SK-N-SH treated with all-trans-retinoic acid at 6 μM for 48 hours (cell line): ENCODE results near the gene RPS19.

ENCODE experiments used
- ARNTL ChIP-seq: fragments of 450-650 bp; formaldehyde crosslinking; IDR thresholded peaks from 2 replicates; pipeline ENCODE4 v1.5.0; 2020; ENCODE audit warnings: low read depth, mild to moderate bottlenecking, moderate library complexity, borderline replicate concordance
- BACH2 ChIP-seq: fragments of 250-450 bp; sonication (Bioruptor Pico); IDR thresholded peaks from 2 replicates; pipeline ENCODE4 v1.9.0; 2021; ENCODE audit warnings: mild to moderate bottlenecking, borderline replicate concordance
- CREB5 ChIP-seq: fragments of 250-450 bp; sonication (Bioruptor Pico); IDR thresholded peaks from 2 replicates; pipeline ENCODE4 v1.5.1; 2020; ENCODE audit warnings: low read depth, mild to moderate bottlenecking, moderate library complexity
- ESRRG ChIP-seq: fragments of 250-450 bp; sonication (Bioruptor Pico); IDR thresholded peaks from 2 replicates; pipeline ENCODE4 v1.6.1; 2021; ENCODE audit warnings: mild to moderate bottlenecking
- ISL1 ChIP-seq: fragments of 250-450 bp; sonication (Bioruptor Pico); IDR thresholded peaks from 2 replicates; pipeline ENCODE4 v2.1.2; 2022; ENCODE audit warnings: mild to moderate bottlenecking, moderate library complexity
- PPARA ChIP-seq: fragments of 250-450 bp; sonication (Bioruptor Pico); IDR thresholded peaks from 2 replicates; pipeline ENCODE4 v1.5.0; 2020; ENCODE audit warnings: mild to moderate bottlenecking, borderline replicate concordance
- RARB ChIP-seq: fragments of 250-450 bp; sonication (Bioruptor Pico); IDR thresholded peaks from 2 replicates; pipeline ENCODE4 v1.8.0; 2021; ENCODE audit warnings: mild to moderate bottlenecking, moderate library complexity
- SNAI2 ChIP-seq: fragments of 250-450 bp; sonication (Bioruptor Pico); IDR thresholded peaks from 2 replicates; pipeline ENCODE4 v1.5.0; 2020; ENCODE audit warnings: mild to moderate bottlenecking, moderate library complexity
- TSHZ2 ChIP-seq: fragments of 250-450 bp; sonication (Bioruptor Pico); IDR thresholded peaks from 2 replicates; pipeline ENCODE4 v1.5.0; 2020; ENCODE audit warnings: mild to moderate bottlenecking, moderate library complexity
- ZNF70 ChIP-seq: fragments of 450-650 bp; formaldehyde crosslinking; IDR thresholded peaks from 2 replicates; pipeline ENCODE4 v1.5.0; 2020; ENCODE audit warnings: mild to moderate bottlenecking, moderate library complexity

GRCh38 chr19:41816761-41817160 lies 43.3 kb upstream of the RPS19 start:
- TF ChIP-seq ZNF70 (CRISPR knock-in tag): no peak
- TF ChIP-seq RARB: no peak
- TF ChIP-seq ESRRG (CRISPR knock-in tag): no peak
- no peak for TF ChIP-seq TSHZ2 (CRISPR knock-in tag)
- no peak for TF ChIP-seq BACH2 (CRISPR knock-in tag)
- no peak for TF ChIP-seq PPARA
- TF ChIP-seq CREB5 (CRISPR knock-in tag): no peak
- TF ChIP-seq ARNTL (CRISPR knock-in tag): no peak
- no peak for TF ChIP-seq SNAI2
- TF ChIP-seq ISL1: no peak
